Measurements from ENCODE around the gene ZNF416.

DNA sequence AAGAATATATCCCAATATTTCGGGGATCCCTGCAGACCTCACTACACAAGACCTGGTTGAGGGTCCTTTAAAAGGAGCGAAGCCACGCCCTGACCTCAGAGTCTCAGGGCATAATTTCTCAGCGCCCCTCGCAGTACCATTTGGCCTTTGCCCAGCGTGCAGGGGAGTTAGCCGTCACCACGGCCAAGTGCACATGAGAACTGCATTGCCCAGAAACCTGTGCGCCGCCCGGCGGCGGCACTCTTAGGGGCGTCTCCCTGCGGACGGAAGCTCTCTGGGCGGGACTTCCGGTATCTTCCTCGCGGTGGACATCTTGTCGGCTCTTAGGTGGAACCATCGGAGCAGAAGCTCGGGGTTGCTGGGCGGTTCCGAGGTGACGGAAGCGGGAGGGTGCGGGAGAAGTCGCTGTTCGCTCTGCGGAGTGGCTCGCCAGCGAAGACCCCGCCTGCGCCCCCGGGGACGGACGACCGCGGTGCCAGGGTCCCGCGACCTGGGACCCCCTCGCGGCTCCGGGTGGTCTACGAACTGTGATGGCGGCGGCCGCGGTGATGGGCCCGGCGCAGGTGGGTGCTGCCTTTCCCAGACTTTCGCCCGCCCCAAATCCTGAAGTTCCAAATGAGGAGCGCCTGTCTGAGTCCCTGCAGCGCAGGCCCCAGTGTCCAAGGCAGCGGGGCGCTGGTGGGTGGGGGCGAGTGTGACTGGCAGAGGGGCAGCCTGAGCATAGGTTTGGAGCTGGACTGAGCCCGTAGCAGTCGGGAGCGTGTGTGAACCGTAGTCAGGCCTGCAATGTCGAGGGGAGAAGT is 35.4 kb upstream of the ZNF416 start, which contains the start of gene ZNF134:
- TF ChIP-seq CTCF (IDR thresholded peaks at IDR 0.05) (peak in 3 of 4 experiments; percentile 22 to 41 (median 34)), POLR2A (IDR thresholded peaks at IDR 0.05) (no peak)
